ENCODE results near the gene SLC25A19.
"Not testable (repeated sequence)": the region's sequence is repeated elsewhere in the genome, so short reads cannot be mapped to it uniquely, and the experiment has no call there.

SLC25A19 gene

DNA sequence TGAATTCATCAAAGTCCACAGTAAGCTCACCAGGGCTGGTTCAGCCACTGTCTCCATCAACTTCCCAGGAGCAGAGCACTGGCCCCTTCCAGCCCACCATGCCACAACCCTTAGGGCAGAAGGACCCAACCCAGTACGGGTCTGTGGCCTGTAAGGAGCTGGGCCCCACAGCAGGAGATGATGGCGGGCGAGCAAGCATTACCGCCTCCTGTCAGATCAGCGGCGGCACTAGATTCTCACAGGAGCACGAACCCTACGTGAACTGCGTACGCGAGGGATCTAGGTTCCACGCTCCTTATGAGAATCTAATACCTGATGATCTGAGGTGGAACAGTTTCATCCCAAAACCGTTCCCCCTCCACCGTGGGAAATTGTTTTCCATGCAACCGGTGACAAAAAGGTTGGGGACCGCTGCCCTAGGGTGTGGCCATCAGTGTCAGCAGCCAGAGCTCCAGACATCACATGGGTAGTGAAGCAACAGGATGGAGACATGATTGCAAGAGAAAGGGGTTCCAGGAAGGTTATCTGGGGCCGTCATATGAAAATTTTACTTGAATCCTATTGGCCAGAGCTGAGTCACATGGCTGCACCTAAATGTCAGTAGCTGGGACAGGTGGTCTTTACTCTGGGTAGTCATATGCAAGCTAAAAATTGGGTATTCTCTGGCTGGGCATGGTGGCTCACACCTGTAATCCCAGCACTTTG, 12.4 kb upstream of the SLC25A19 start:
- no peak for DNase-seq (ENCODE audit: low read depth in 2 of 3, low spot score in 1 of 3)

DNA sequence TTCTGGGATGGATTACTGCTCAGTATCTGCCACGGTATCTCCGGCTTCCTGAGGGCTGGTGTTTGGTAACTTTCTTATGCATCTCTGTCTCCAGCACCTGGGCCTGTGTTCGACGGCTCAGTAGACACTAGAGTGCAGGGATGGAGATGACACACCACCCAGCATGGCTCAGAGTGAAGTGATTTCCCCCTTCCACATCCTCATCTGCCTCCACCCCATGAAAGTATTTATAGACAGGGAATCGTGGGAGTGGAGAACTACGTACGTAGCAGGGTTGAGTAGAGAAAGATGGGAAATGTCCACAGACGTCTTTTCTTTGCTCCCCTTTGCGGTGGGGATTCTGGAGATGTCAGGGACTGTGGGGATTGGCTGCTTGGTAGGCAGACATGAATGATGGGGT, 11.8 kb upstream of the SLC25A19 start:
- no peak for DNase-seq (ENCODE audit: low read depth in 2 of 3, low spot score in 1 of 3)

GRCh38 chr17:75300280-75300679, 11.0 kb upstream of the SLC25A19 start:
- DNase-seq (ENCODE audit: low read depth in 2 of 3, low spot score in 1 of 3): no peak

GRCh38 chr17:75295201-75296158, 6.2 kb upstream of the SLC25A19 start:
- peak in 2 of 3 donors; percentile 29 to 37 for DNase-seq (ENCODE audit: low read depth in 2 of 3, low spot score in 1 of 3)

GRCh38 chr17:75292810-75293448, 3.7 kb upstream of the SLC25A19 start:
- DNase-seq (ENCODE audit: low read depth in 2 of 3, low spot score in 1 of 3): not testable (repeated sequence)

GRCh38 chr17:75289832-75290337, 652 bp upstream of the SLC25A19 start:
- peak; percentile 48 to 61 (median 55) for DNase-seq (ENCODE audit: low read depth in 2 of 3, low spot score in 1 of 3)

- DNase-seq (ENCODE audit: low read depth in 2 of 3, low spot score in 1 of 3): peak in 2 of 3 donors; percentile 28 to 50
Measured at GRCh38 chr17:75288770-75289114, 491 bp downstream of the SLC25A19 start.

GRCh38 chr17:75288359-75288758, 874 bp downstream of the SLC25A19 start:
- DNase-seq (ENCODE audit: low read depth in 2 of 3, low spot score in 1 of 3): no peak

- DNase-seq (ENCODE audit: low read depth in 2 of 3, low spot score in 1 of 3): no peak
Measured at GRCh38 chr17:75287221-75287620, 2.0 kb downstream of the SLC25A19 start.

GRCh38 chr17:75285123-75285522, 4.1 kb downstream of the SLC25A19 start:
- DNase-seq (ENCODE audit: low read depth in 2 of 3, low spot score in 1 of 3): no peak

DNA sequence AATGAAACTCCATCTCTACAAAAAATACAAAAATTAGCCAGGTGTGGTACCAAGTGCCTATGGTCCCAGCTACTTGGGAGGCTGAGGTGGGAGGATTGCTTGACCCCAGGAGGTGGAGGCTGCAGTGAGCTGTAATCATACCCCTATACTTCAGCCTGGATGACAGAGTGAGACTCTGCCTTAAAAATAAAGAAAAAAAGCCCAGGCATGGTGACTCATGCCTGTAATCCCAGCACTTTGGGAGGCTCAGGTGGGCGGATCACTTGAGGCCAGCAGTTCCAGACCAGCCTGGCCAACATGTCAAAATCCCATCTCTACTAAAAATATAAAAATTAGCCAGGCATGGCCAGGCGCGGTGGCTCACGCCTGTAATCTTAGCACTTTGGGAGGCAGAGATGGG, 9.0 kb downstream of the SLC25A19 start:
- not testable (repeated sequence) for DNase-seq (ENCODE audit: low read depth in 2 of 3, low spot score in 1 of 3)

DNA sequence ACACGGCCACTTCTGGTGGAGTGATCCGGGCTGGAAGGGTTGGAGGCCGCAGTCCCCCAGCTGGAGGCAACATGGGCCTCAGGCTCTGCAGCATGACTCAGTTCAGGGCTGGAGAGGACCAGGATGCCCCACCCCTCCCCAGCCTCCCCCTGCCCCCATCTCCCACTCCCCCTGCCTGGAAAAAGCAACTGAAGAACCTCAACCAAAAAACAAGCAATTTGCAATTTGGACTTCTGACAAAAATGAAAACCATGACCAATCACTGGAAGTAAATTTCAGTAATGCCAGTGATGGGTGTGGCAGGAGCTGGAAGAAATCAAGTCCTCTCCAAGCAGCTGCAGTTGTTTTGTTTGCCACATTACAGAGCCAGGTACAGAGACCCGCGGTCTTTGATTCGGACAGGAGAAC, 11.6 kb downstream of the SLC25A19 start:
- no peak for DNase-seq (ENCODE audit: low read depth in 2 of 3, low spot score in 1 of 3)

GRCh38 chr17:75273977-75274708, 15.1 kb downstream of the SLC25A19 start:
- no peak for DNase-seq (ENCODE audit: low read depth in 2 of 3, low spot score in 1 of 3)

DNA sequence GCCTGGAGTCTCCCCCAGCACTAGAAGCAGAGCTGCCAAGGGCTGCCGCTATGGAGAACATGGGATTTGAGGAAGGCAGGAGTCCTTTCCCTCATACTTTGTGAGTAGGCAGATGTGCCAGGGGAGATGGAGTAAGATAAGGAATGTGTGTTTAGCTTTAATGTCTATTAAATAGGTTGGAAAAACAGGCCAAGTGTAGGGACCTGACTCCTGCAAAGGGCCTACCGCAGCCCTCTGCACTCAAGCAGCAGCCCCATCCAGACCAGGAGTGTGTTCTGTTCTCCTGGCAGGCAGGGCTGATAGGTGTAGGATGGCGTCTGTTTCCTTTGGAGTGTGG, 16.4 kb downstream of the SLC25A19 start:
- no peak for DNase-seq (ENCODE audit: low read depth in 2 of 3, low spot score in 1 of 3)

DNA sequence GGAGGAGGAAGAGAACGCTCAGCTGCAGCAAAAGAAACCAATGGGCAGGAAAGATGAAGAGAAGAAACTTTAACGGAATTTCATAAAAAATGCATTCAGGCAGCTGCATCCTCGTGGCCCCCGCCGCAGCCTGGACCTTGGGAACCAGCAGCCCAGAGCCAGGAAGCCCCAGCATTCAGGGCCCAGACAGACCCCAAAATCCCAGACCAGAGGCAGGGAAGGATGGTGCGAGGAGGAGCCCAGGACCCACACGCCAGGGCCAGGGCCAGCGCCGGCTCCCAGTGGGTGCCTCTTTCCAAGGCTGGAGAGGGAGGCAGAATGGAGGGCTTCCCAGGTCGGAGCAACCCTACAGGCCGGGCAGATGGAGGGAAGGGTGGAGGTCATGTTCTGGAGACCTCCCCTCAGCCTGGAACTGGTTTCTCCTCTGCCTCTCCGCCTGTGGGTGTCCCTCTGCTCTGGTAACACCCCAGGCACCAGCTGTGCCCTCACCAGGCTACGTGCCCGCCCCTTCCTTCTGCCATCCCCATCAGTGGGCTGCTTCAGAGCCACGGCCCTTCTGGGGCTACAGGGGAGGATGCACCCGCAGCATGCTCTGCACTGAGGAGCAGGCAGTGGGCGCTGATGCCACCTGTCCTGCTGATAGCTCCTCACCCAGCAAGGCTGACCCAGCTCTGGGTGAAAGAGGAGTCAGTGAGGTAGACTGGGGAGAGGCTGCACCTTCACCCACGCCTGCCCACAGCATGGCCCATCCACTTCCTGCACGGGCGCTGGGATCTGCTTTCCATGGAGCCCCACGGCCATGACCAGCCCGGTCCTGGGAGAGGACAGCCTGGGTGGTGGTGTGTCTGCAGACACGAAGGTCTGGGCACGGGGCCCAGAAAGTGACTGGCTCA, 17.0 kb downstream of the SLC25A19 start:
- no peak for DNase-seq (ENCODE audit: low read depth in 2 of 3, low spot score in 1 of 3)

- DNase-seq (ENCODE audit: low read depth in 2 of 3, low spot score in 1 of 3): peak; percentile 73 to 85 (median 82)
Measured at GRCh38 chr17:75271233-75271954, 17.8 kb downstream of the SLC25A19 start.

- DNase-seq (ENCODE audit: low read depth in 2 of 3, low spot score in 1 of 3): no peak
Measured at GRCh38 chr17:75270966-75271232, 18.3 kb downstream of the SLC25A19 start, which contains the start of gene MIF4GD. TSS of gene MIF4GD (minus strand) at chr17:75271231. CDS start at chr17:75270195, 1,036 bp downstream.

DNA sequence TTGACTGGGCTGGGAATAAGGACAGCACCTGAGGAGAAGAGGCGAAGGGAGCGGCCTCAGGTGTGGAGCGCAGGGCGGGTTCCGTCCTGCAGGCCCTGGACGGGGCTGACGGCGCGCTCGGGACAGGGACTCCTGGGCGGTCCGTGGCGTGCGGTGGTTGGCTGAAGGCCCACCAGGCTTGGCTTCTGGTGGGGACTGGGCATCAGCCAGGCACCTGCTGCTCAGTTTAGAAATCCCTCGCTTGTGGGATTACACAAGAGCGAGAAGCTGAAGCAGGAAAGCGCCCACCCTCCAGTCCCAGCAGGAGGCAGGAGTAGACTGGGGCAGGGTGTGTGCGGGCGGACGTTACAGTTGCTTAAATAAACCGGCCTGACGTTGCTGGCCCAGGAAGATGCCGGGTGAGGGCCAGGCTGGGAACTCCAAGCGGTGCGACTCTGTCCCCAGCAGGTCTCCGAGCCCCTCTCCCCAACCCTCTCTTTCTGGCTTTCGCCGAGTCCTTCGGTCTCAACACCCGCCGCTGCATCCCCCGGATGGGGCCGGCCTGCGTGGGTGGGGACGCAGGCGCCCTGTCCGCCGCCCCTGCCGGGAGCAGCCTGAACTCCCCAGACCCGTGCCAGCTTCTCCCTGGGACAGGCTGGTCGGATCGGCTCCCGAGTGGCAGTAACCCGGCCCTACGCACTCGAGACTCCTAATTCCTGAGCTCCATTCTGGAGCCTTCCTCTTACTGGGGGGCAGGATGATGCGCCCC, 18.8 kb downstream of the SLC25A19 start:
- DNase-seq (ENCODE audit: low read depth in 2 of 3, low spot score in 1 of 3): peak; percentile 37 to 59 (median 45)

- no peak for DNase-seq (ENCODE audit: low read depth in 2 of 3, low spot score in 1 of 3)
Measured at GRCh38 chr17:75269844-75270217, 19.4 kb downstream of the SLC25A19 start.

All from stimulated activated CD4-positive, alpha-beta T cell treated with anti-CD3 and anti-CD28 coated beads, Interleukin-12 subunit alpha, Interleukin-12 subunit beta, amount 100 ng/mL, for 48 hours (primary cell).